H9 (cell line): Measurements from ENCODE around the gene BMP8A. TPM values are rescaled to one million over a fixed set of nuclear protein-coding genes. Genes with fewer than 3 reads are reported as not detected.
"Not testable (repeated sequence)": the region's sequence is repeated elsewhere in the genome, so short reads cannot be mapped to it uniquely, and the experiment has no call there.

Experiments used
- DNase-seq: peaks from one replicate; pipeline ENCODE4 v3.0.0-alpha.2; 2017
- H2AFZ ChIP-seq: one replicate; pipeline ENCODE4 v1.6.1; 2013; ENCODE audit warnings: mild to moderate bottlenecking, low read length, control low read depth, moderate library complexity
- H2AK5ac ChIP-seq: 2 replicates; pipeline ENCODE4 v1.6.1; 2013; ENCODE audit warnings: low read length, control low read depth, mixed read lengths; ENCODE audit not compliant: insufficient read length
- H2BK120ac ChIP-seq: one replicate; pipeline ENCODE4 v1.6.1; 2013; ENCODE audit warnings: low read depth, mild to moderate bottlenecking, low read length, control low read depth, inconsistent platforms; ENCODE audit not compliant: poor library complexity, severe bottlenecking
- H2BK12ac ChIP-seq: 2 replicates; pipeline ENCODE4 v1.6.1; 2013; ENCODE audit warnings: low read length, control low read depth, mixed read lengths, low read depth; ENCODE audit not compliant: insufficient read length
- H2BK15ac ChIP-seq: 2 replicates; pipeline ENCODE4 v1.6.1; 2013; ENCODE audit warnings: low read depth, low read length, control low read depth
- H2BK20ac ChIP-seq: one replicate; pipeline ENCODE4 v1.6.1; 2013; ENCODE audit warnings: low read depth, mild to moderate bottlenecking, low read length, control low read depth, inconsistent platforms; ENCODE audit not compliant: poor library complexity, severe bottlenecking
- H2BK5ac ChIP-seq: 2 replicates; pipeline ENCODE4 v1.6.1; 2013; ENCODE audit warnings: low read length, control low read depth, mixed read lengths; ENCODE audit not compliant: insufficient read length
- H3K14ac ChIP-seq: 2 replicates; pipeline ENCODE4 v1.6.1; 2013; ENCODE audit warnings: low read length, control low read depth; ENCODE audit not compliant: insufficient read depth
- H3K18ac ChIP-seq: 2 replicates; pipeline ENCODE4 v1.6.1; 2013; ENCODE audit warnings: low read depth, mild to moderate bottlenecking, mixed read lengths, low read length, control low read depth; ENCODE audit not compliant: insufficient read length
- H3K23ac ChIP-seq: 2 replicates; pipeline ENCODE4 v1.6.1; 2013; ENCODE audit warnings: low read length, control low read depth, mixed read lengths, low read depth; ENCODE audit not compliant: insufficient read length
- H3K23me2 ChIP-seq: 2 replicates; pipeline ENCODE4 v1.6.1; 2013; ENCODE audit warnings: low read depth, mild to moderate bottlenecking, mixed read lengths, low read length, control low read depth; ENCODE audit not compliant: insufficient read length, poor library complexity, severe bottlenecking
- H3K27ac ChIP-seq: 2 replicates; pipeline ENCODE4 v1.5.1; 2013; ENCODE audit warnings: low read length, control low read depth, mixed read lengths, low read depth; ENCODE audit not compliant: insufficient read length
- H3K27me3 ChIP-seq: 2 replicates; pipeline ENCODE4 v1.6.1; 2013; ENCODE audit warnings: low read length, control low read depth, inconsistent platforms; ENCODE audit not compliant: insufficient read depth
- H3K4ac ChIP-seq: 2 replicates; pipeline ENCODE4 v1.6.1; 2013; ENCODE audit warnings: low read depth, mild to moderate bottlenecking, control low read depth, inconsistent platforms, low read length, moderate library complexity
- H3K4me1 ChIP-seq: 2 replicates; pipeline ENCODE4 v1.6.1; 2013; ENCODE audit warnings: low read length, control low read depth, inconsistent platforms; ENCODE audit not compliant: insufficient read depth
- H3K4me2 ChIP-seq: 2 replicates; pipeline ENCODE4 v1.6.1; 2013; ENCODE audit warnings: low read length, control low read depth, mixed read lengths; ENCODE audit not compliant: insufficient read length, insufficient read depth
- H3K56ac ChIP-seq: 2 replicates; pipeline ENCODE4 v1.6.1; 2013; ENCODE audit warnings: low read depth, mild to moderate bottlenecking, mixed read lengths, low read length, control low read depth; ENCODE audit not compliant: insufficient read length
- H3K79me1 ChIP-seq: 2 replicates; pipeline ENCODE4 v1.6.1; 2013; ENCODE audit warnings: low read depth, mild to moderate bottlenecking, moderate library complexity, low read length, control low read depth, inconsistent platforms; ENCODE audit not compliant: insufficient read depth, poor library complexity, severe bottlenecking
- H3K79me2 ChIP-seq: 2 replicates; pipeline ENCODE4 v1.6.1; 2013; ENCODE audit warnings: low read length, control low read depth, inconsistent platforms; ENCODE audit not compliant: insufficient read depth
- H3K9ac ChIP-seq: 2 replicates; pipeline ENCODE4 v1.6.1; 2013; ENCODE audit warnings: low read length, control low read depth, mixed read lengths; ENCODE audit not compliant: insufficient read length; ENCODE audit errors: extremely low read depth
- H3K9me3 ChIP-seq: one replicate; pipeline ENCODE4 v1.6.1; 2013; ENCODE audit warnings: low read depth, low read length, inconsistent platforms; ENCODE audit not compliant: control insufficient read depth
- H3T11ph ChIP-seq: one replicate; pipeline ENCODE4 v1.6.1; 2013; ENCODE audit warnings: mild to moderate bottlenecking, low read length, control low read depth, inconsistent platforms
- H4K20me1 ChIP-seq: one replicate; pipeline ENCODE4 v1.6.1; 2013; ENCODE audit not compliant: control insufficient read depth, insufficient read length, insufficient read depth
- H4K5ac ChIP-seq: 2 replicates; pipeline ENCODE4 v1.6.1; 2013; ENCODE audit warnings: low read depth, mild to moderate bottlenecking, mixed read lengths, low read length, control low read depth; ENCODE audit not compliant: insufficient read length
- H4K8ac ChIP-seq: replicated peaks from 2 replicates; pipeline ENCODE4 v1.6.1; 2013; ENCODE audit warnings: low read length, control low read depth, mixed read lengths, low read depth; ENCODE audit not compliant: insufficient read length
- H4K91ac ChIP-seq: 2 replicates; pipeline ENCODE4 v1.6.1; 2013; ENCODE audit warnings: low read depth, mild to moderate bottlenecking, moderate library complexity, mixed read lengths, low read length, control low read depth; ENCODE audit not compliant: insufficient read length
- H3K27ac Mint-ChIP-seq, 3 experiments: 2 replicates in 2 of 3; 3 replicates in 1 of 3; pipeline ENCODE4 v1.8.0; 2020 to 2021; ENCODE audit warnings: mixed read lengths in 3 of 3, mild to moderate bottlenecking in 1 of 3, moderate library complexity in 1 of 3
- H3K27me3 Mint-ChIP-seq: 2 replicates; pipeline ENCODE4 v1.8.0; 2021; ENCODE audit warnings: low read depth, mild to moderate bottlenecking, moderate library complexity, mixed read lengths
- H3K36me3 Mint-ChIP-seq, 3 experiments: 2 replicates in 2 of 3; 3 replicates in 1 of 3; pipeline ENCODE4 v1.8.0; 2020 to 2021; ENCODE audit warnings: low read depth in 3 of 3, mixed read lengths in 3 of 3; ENCODE audit not compliant: insufficient read depth in 1 of 3
- H3K4me1 Mint-ChIP-seq, 2 experiments: 2 replicates each; pipeline ENCODE4 v1.8.0; 2020; ENCODE audit warnings: mixed read lengths in 2 of 2
- H3K4me3 Mint-ChIP-seq, 2 experiments: 2 replicates in 1 of 2; 3 replicates in 1 of 2; pipeline ENCODE4 v1.8.0; 2020 to 2021; ENCODE audit warnings: mild to moderate bottlenecking in 2 of 2, mixed read lengths in 2 of 2, moderate library complexity in 1 of 2
- H3K9me3 Mint-ChIP-seq, 2 experiments: 2 replicates in 1 of 2; 3 replicates in 1 of 2; pipeline ENCODE4 v1.8.0; 2020; ENCODE audit warnings: mild to moderate bottlenecking in 2 of 2, mixed read lengths in 2 of 2, moderate library complexity in 1 of 2
- CTCF ChIP-seq: fragments of 200-600 bp; sonication (generic); conservative IDR thresholded peaks from 3 replicates; pipeline ENCODE4 v1.8.0; 2021; ENCODE audit warnings: antibody characterized with exemption, mild to moderate bottlenecking
- WGBS: extraction: QIAGEN DNeasy Blood & Tissue Kit; methylation state at CpG from one replicate; pipeline ENCODE4 v1.1.7; 2013; ENCODE audit warnings: missing lambda C conversion rate, low lambda C conversion rate, mixed read lengths; ENCODE audit not compliant: insufficient read length; ENCODE audit errors: extremely low coverage; 5-methylcytosine and 5-hydroxymethylcytosine counted together
- total RNA-seq: library from RNA; stranded (reverse); gene quantifications from 2 replicates; pipeline ENCODE4 v1.2.1, GENCODE V29; 2021

Gene BMP8A
- total RNA-seq, 1 experiment from 2014 or later = 0.52 TPM

- Histone ChIP-seq H2BK20ac (no peak overlapping the region), H3K23ac (no peak overlapping the region), H2BK5ac (no peak overlapping the region), H4K20me1 (no peaks in the 10 kb centered on the region), H2AFZ (no peak overlapping the region), H3K56ac (no peak overlapping the region), H3K18ac (no peak overlapping the region), H3K14ac (no peak overlapping the region; the same call in 1 of the 2 replicates), H3K27ac (no peak overlapping the region), H3K4me2 (no peak overlapping the region), H2BK120ac (no peak overlapping the region), H3K79me1 (no peaks in the 10 kb centered on the region), H2BK12ac (no peak overlapping the region), H3K4me1 (peaks cover 3% of the 10 kb centered on the region; the same call in 1 of the 2 replicates), H3T11ph (no peak overlapping the region), H4K8ac (no peak overlapping the region), H3K9ac (no peak overlapping the region), H3K27me3 (peaks cover 13% of the 10 kb centered on the region; the same call in 1 of the 2 replicates), H3K79me2 (no peaks in the 10 kb centered on the region), H4K91ac (no peak overlapping the region), H2BK15ac (no peak overlapping the region), H4K5ac (no peak overlapping the region), H3K9me3 (no peaks in the 10 kb centered on the region), H3K4ac (no peak overlapping the region), H3K23me2 (no peaks in the 10 kb centered on the region), H2AK5ac (no peak overlapping the region)
- H3K27me3 Mint-ChIP-seq = peaks cover 52% of the 10 kb centered on the region
- H3K4me3 Mint-ChIP-seq = no peak overlapping the region
- no peaks in the 10 kb centered on the region for H3K36me3 Mint-ChIP-seq
- H3K9me3 Mint-ChIP-seq = peaks cover 0 to 2% of the 10 kb centered on the region in 2 experiments; a peak in 2 of 5 replicates
- H3K27ac Mint-ChIP-seq = no peak overlapping the region; a peak in 1 of 7 replicates
- WGBS = no CpG with 5 or more reads among the region's 5 CpGs
- TF ChIP-seq CTCF = no peak
- no peak for DNase-seq
- H3K4me1 Mint-ChIP-seq = peaks cover 4 to 7% of the 10 kb centered on the region in 2 experiments
These were observed 6.1 kb downstream of the BMP8A start for GRCh38 chr1:39497585-39497984.

- not testable (repeated sequence) for H3K79me2 ChIP-seq, H2BK5ac ChIP-seq, H3K27ac ChIP-seq, H2BK12ac ChIP-seq, H3K4me3 Mint-ChIP-seq, H3K4ac ChIP-seq, H3K4me1 ChIP-seq, H2BK20ac ChIP-seq, H3K79me1 ChIP-seq, H3K23ac ChIP-seq, H3K4me1 Mint-ChIP-seq, H2BK15ac ChIP-seq, H4K20me1 ChIP-seq, DNase-seq, H2AFZ ChIP-seq, H3K9ac ChIP-seq, H3K18ac ChIP-seq, H2AK5ac ChIP-seq, H4K91ac ChIP-seq, H4K8ac ChIP-seq, H4K5ac ChIP-seq, H3K27ac Mint-ChIP-seq, H3K56ac ChIP-seq, H3K36me3 Mint-ChIP-seq, H3K4me2 ChIP-seq, H2BK120ac ChIP-seq, H3K23me2 ChIP-seq, H3K27me3 ChIP-seq, H3T11ph ChIP-seq, H3K9me3 ChIP-seq, H3K14ac ChIP-seq, H3K9me3 Mint-ChIP-seq
- H3K27me3 Mint-ChIP-seq = peaks cover 46% of the 10 kb centered on the region
- no CpG with 5 or more reads among the region's 9 CpGs for WGBS
These were observed 6.8 kb downstream of the BMP8A start for GRCh38 chr1:39498096-39498710.
